DND-41 (cell line): ENCODE results near the gene RMND5B.

Source experiments
- ATAC-seq: fragments of 200-7000 bp; cut with Tn5 transposase; 3 replicates; pipeline ENCODE4 v1.9.1; 2021; ENCODE audit warnings: low read depth; ENCODE audit not compliant: insufficient read depth
- DNase-seq: peaks from one replicate; pipeline ENCODE4 v3.0.0-alpha.2; 2020
- H2AFZ ChIP-seq: 2 replicates; pipeline ENCODE4 v1.6.0; 2012; ENCODE audit warnings: low read depth, low read length
- H3K27ac ChIP-seq: 2 replicates; pipeline ENCODE4 v1.5.1; 2012; ENCODE audit warnings: low read length, inconsistent platforms
- H3K27me3 ChIP-seq: fragments of 200-600 bp; sonication (generic); 2 replicates; pipeline ENCODE4 v1.6.0; 2012; ENCODE audit warnings: low read length, mild to moderate bottlenecking, inconsistent platforms; ENCODE audit not compliant: insufficient read depth, poor library complexity
- H3K36me3 ChIP-seq: 2 replicates; pipeline ENCODE4 v1.5.1; 2012; ENCODE audit warnings: low read length, inconsistent platforms; ENCODE audit not compliant: insufficient read depth
- H3K4me1 ChIP-seq: 2 replicates; pipeline ENCODE4 v1.5.1; 2012; ENCODE audit warnings: mild to moderate bottlenecking, low read length; ENCODE audit not compliant: insufficient read depth
- H3K4me2 ChIP-seq: 2 replicates; pipeline ENCODE4 v1.6.0; 2012; ENCODE audit warnings: mild to moderate bottlenecking, moderate library complexity, low read length, inconsistent platforms; ENCODE audit not compliant: insufficient read depth
- H3K4me3 ChIP-seq, 2 experiments: fragments of 200-600 bp in 1 of 2; shearing (Covaris generic) in 1 of 2; 2 replicates each; pipeline ENCODE4 v1.5.1; 2012 to 2016; ENCODE audit warnings: inconsistent platforms in 2 of 2, low read length in 2 of 2, mild to moderate bottlenecking in 2 of 2, low read depth in 1 of 2, moderate library complexity in 1 of 2
- H3K79me2 ChIP-seq: 2 replicates; pipeline ENCODE4 v1.6.0; 2012; ENCODE audit warnings: low read length, inconsistent platforms; ENCODE audit not compliant: insufficient read depth
- H3K9ac ChIP-seq: 2 replicates; pipeline ENCODE4 v1.6.0; 2012; ENCODE audit warnings: low read depth, mild to moderate bottlenecking, inconsistent platforms, low read length, moderate library complexity
- H3K9me3 ChIP-seq: 2 replicates; pipeline ENCODE4 v1.5.1; 2012; ENCODE audit warnings: low read length, moderate library complexity, mild to moderate bottlenecking, inconsistent platforms; ENCODE audit not compliant: insufficient read depth, severe bottlenecking
- H4K20me1 ChIP-seq: 2 replicates; pipeline ENCODE4 v1.6.0; 2012; ENCODE audit warnings: low read length; ENCODE audit not compliant: insufficient read depth
- CTCF ChIP-seq: IDR thresholded peaks from 2 replicates; pipeline ENCODE4 v1.5.1; 2012; ENCODE audit warnings: borderline replicate concordance, low read length, moderate library complexity, mild to moderate bottlenecking; ENCODE audit not compliant: poor library complexity, severe bottlenecking; ENCODE audit errors: extremely low read depth
- EZH2 ChIP-seq: IDR thresholded peaks from 3 replicates; pipeline ENCODE4 v1.6.1; 2012; ENCODE audit warnings: borderline replicate concordance, low read depth, mild to moderate bottlenecking, moderate library complexity, low read length, inconsistent platforms; ENCODE audit not compliant: severe bottlenecking

RMND5B gene

DNA sequence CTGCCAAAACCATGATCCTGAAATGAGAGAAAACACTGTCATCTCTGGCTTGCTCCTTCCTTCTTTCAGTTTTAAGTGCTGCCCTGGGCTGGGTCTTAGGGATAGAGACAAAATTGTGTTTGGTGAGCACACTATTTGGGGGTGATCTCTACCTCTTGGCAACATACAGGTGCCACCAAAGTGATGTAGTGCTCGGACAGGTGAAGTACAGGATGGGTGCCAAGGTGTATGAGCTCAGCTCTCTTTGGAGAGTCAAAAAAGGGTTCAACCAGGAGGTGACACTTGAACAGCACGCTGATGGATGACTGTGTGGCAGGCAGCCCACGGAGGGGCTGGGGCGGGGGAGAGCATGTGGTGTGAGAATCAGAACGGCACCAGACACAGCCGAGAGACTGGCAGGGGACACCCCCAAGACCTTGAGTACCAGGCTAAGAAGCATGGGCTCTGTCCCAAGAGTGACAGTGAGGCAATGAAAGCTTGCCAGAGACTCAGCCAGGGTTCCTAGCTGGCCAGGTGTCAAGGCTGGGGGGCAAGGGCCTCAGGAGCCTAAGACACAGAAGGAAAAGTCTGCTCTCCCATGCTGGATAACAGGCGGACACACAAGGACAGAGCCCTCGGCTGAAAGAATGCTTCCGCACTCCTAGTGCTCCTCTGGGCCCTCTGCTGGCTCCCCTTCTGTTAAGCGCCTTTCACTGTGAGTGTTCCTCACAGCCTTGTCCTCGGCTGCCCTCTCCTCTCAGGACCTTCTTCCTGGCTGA, 20.3 kb downstream of the RMND5B start:
- Histone ChIP-seq H3K27ac (no peak overlapping the region), H3K79me2 (peaks cover 20% of the 10 kb centered on the region), H3K36me3 (peaks cover 67% of the 10 kb centered on the region), H2AFZ (no peak overlapping the region), H3K27me3 (no peaks in the 10 kb centered on the region), H3K9me3 (no peaks in the 10 kb centered on the region), H3K9ac (no peak overlapping the region), H3K4me2 (peak overlapping the region; percentile 98; the same call in 1 of the 2 replicates), H3K4me1 (peaks cover 34% of the 10 kb centered on the region), H4K20me1 (peaks cover 42% of the 10 kb centered on the region), H3K4me3 (no peak overlapping the region)
- TF ChIP-seq EZH2 (no peak), CTCF (peak; percentile 26)
- ATAC-seq (no peak), DNase-seq (no peak)

- Histone ChIP-seq H3K4me1 (peaks cover 34% of the 10 kb centered on the region), H3K4me2 (peak overlapping the region; percentile 98), H3K9me3 (no peaks in the 10 kb centered on the region), H3K27ac (peak overlapping the region; percentile 47), H4K20me1 (peaks cover 26% of the 10 kb centered on the region; the same call in 1 of the 2 replicates), H3K27me3 (no peaks in the 10 kb centered on the region), H2AFZ (peak overlapping the region; percentile 72), H3K36me3 (peaks cover 51% of the 10 kb centered on the region), H3K79me2 (peaks cover 20% of the 10 kb centered on the region), H3K9ac (peak overlapping the region; percentile 67), H3K4me3 (peak overlapping the region; percentile 86 to 95)
- DNase-seq (no peak), ATAC-seq (no peak)
- TF ChIP-seq EZH2 (no peak), CTCF (no peak)
Observed at GRCh38 chr5:178152491-178153444, 22.0 kb downstream of the RMND5B start.

DNA sequence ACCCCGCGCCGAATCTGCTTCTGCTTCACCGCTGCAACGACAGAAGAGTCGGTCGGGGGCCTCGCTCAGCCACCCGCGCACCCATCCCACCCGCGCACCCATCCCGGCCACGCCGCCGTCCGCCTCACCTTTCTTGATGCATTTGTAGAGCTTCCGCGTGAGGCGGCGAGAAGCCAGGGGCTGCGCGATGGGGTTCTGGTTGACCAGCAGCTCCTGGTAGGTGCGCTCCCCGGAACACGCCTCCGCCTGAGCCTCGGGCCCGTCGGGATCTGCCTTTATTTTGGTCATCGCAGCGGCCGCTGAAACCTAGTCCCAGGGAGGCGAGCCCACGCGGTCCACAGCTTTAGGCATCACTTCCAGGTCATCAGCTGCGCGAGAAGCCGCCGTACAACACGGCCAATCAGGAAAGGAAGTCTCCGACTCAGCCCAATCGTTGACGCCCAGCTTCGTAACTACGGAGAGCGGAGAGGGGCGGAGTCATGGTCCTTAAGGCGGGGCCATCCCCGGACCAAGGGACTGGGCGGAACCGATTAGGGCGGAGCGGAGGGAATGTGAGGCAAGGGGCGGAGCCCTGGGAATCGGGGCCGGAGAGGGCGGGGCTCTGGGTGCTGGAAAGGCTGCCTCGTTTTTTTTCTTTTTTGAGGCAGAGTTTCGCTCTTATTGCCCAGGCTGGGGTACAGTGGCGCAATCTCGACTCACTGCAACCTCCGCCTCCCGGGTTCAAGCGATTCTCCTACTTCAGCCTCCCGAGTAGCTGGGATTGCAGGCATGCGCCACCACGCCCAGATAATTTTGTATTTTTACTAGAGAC, 22.9 kb downstream of the RMND5B start, which contains the start of gene NHP2:
NHP2 (minus strand) TSS at position 356 of the 811 bp plus-strand sequence; CDS start at position 288, 68 bp downstream.
- Histone ChIP-seq H3K36me3 (peaks cover 41% of the 10 kb centered on the region), H3K79me2 (peaks cover 20% of the 10 kb centered on the region), H3K27me3 (no peaks in the 10 kb centered on the region), H3K4me2 (peak within 1 kb of the TSS; percentile 98), H3K9me3 (no peaks in the 10 kb centered on the region), H4K20me1 (peaks cover 22% of the 10 kb centered on the region; the same call in 1 of the 2 replicates), H3K27ac (peak within 1 kb of the TSS; percentile 47), H3K4me1 (peaks cover 34% of the 10 kb centered on the region), H3K9ac (peak within 1 kb of the TSS; percentile 67), H2AFZ (peak within 1 kb of the TSS; percentile 72), H3K4me3 (peak within 1 kb of the TSS; percentile 86 to 95)
- TF ChIP-seq CTCF (no peak), EZH2 (no peak)
- ATAC-seq (peak; percentile 95), DNase-seq (peak; percentile 99)
